NCI-H2081 treated with DMSO at 0.1 percent for 48 hours (cell line): ENCODE results near the gene APOL5.

Experiments
- DNase-seq: peaks from one replicate; lab custom pipeline; 2025; lab: John Stamatoyannopoulos, UW

Gene APOL5

GRCh38 chr22:35742342-35743100 is 24.8 kb downstream of the APOL5 start:
- DNase-seq, result no peak

- DNase-seq, result no peak
Observed at GRCh38 chr22:35743326-35743860, 25.7 kb downstream of the APOL5 start.

- no peak for DNase-seq
Observed at GRCh38 chr22:35746248-35746647, 28.6 kb downstream of the APOL5 start.

- DNase-seq, result no peak
Observed at GRCh38 chr22:35746946-35747703, 29.5 kb downstream of the APOL5 start.

- no peak for DNase-seq
Observed at GRCh38 chr22:35749808-35750207, 32.1 kb downstream of the APOL5 start.

- no peak for DNase-seq
Observed at GRCh38 chr22:35752006-35752862, 34.6 kb downstream of the APOL5 start.

- no peak for DNase-seq
Observed at GRCh38 chr22:35752863-35753189, 35.2 kb downstream of the APOL5 start.

- DNase-seq, result no peak
Observed at GRCh38 chr22:35754761-35755160, 37.1 kb downstream of the APOL5 start.

- no peak for DNase-seq
Observed at GRCh38 chr22:35756722-35757121, 39.0 kb downstream of the APOL5 start.

- DNase-seq, result no peak
Observed at GRCh38 chr22:35758394-35758793, 40.7 kb downstream of the APOL5 start.

- no peak for DNase-seq
Observed at GRCh38 chr22:35761037-35761436, 43.4 kb downstream of the APOL5 start.

- DNase-seq, result no peak
Observed at GRCh38 chr22:35766654-35767580, 49.2 kb downstream of the APOL5 start.

- no peak for DNase-seq
Observed at GRCh38 chr22:35769974-35770373, 52.3 kb downstream of the APOL5 start.

GRCh38 chr22:35775339-35775738 is 57.7 kb downstream of the APOL5 start:
- no peak for DNase-seq

- DNase-seq, result no peak
Observed at GRCh38 chr22:35777335-35777975, 59.8 kb downstream of the APOL5 start.
